ENCODE results near the gene CORO1C.
A peak's percentile ranks its signal among the peaks of the same experiment; 100 is the strongest.
"Not testable (repeated sequence)": the region's sequence is repeated elsewhere in the genome, so short reads cannot be mapped to it uniquely, and the experiment has no call there.

Gene CORO1C

DNA sequence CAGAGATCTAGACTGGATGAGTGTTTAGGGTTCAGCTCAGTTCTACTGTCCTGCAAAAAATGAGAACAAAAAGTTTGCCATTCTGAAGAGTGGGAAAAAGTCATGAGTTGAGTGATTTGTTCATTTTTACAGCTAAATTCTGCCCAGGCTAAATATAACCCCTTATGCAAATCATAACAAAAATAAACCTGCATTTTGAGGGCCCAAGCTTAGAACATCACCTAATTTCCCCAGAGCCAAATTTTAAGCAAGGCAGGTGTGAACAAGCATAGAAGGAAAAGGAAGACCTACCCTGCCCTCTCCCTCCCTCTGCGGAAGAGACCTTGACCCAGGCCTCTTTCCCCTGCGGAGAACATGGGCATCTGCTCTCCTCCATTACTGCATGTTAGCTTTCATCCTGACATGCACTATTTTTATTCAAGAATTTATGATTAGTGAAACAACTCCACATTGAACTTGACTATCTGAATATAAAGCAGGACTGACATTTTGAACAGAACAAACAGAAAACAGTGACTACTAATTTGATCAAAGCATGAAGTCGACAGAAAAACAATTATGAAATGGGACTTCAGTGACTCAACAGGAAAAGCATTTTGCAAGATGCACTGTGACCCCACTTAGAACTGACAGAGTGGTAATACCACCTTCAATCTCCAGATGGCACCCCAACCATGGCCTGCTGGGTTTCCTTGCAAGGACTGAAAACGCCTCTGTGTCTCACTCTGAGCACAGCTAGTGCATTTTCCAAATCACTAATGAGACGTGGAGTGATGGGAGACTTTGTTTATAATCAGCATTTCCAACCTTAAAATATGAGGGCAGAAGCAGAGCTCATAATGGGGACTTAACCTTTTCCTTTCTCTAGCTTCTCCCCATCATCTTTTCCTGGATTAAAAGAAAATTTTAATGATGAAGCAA is 66.7 kb downstream of the CORO1C start:
- no peaks in the 10 kb centered on the region for H3K27me3 ChIP-seq (ENCODE audit: control insufficient read depth in 2 of 2, insufficient read depth in 2 of 2, low read length in 2 of 2)
- peak overlapping the region; percentile 79 to 82 for H3K27ac ChIP-seq (ENCODE audit: low read depth in 2 of 2, low read length in 2 of 2)
- peaks cover under 1 to 11% of the 10 kb centered on the region in 2 donors for H3K36me3 ChIP-seq (ENCODE audit: control insufficient read depth in 2 of 2, insufficient read depth in 2 of 2, low read length in 2 of 2)
- H3K9ac ChIP-seq (ENCODE audit: low read depth in 1 of 2, low read length in 2 of 2), result peak overlapping the region; percentile 20 to 72
- H3K4me1 ChIP-seq (ENCODE audit: control insufficient read depth in 2 of 2, insufficient read depth in 2 of 2, low read length in 2 of 2), result peaks cover 13 to 16% of the 10 kb centered on the region in 2 donors
- H3K4me3 ChIP-seq (ENCODE audit: low read length in 2 of 2), result peak overlapping the region in 1 of 2 donors; percentile 17
- no peaks in the 10 kb centered on the region for H3K9me3 ChIP-seq (ENCODE audit: control insufficient read depth in 2 of 2, low read length in 2 of 2)

DNA sequence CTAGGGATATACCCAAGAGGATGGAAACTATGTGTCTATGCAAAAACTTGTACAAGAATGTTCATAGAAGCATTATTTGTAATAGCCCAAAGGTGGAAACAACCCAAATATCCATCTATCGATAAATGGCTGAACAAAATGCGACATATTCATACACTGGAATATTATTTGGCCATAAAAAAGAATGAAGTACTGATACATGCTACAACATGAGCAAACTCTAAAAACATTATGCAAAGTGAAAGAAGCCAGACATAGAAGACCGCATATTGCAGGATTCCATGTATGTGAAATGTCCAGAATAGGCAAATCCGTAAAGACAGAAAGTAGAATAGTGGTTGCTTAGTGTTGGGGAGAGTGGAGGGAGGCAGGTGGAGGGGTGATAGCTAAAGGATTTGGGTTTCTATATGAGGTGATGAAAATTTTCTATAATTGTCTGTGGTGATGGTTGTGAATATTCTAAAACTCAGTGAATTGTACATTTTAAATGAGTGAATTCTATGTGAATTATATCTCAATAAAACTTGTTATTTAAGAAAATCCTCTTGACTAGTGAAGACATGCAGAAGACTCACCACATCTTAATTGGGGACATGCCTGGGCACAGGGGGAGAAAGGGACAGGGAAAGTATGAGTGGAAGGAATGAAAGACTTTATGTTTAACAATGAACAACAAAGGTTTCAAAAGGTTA is 67.8 kb downstream of the CORO1C start:
- Histone ChIP-seq H3K4me3 (ENCODE audit: low read length in 2 of 2) (no peak overlapping the region), H3K9ac (ENCODE audit: low read depth in 1 of 2, low read length in 2 of 2) (no peak overlapping the region), H3K9me3 (ENCODE audit: control insufficient read depth in 2 of 2, low read length in 2 of 2) (no peaks in the 10 kb centered on the region), H3K27me3 (ENCODE audit: control insufficient read depth in 2 of 2, insufficient read depth in 2 of 2, low read length in 2 of 2) (no peaks in the 10 kb centered on the region), H3K4me1 (ENCODE audit: control insufficient read depth in 2 of 2, insufficient read depth in 2 of 2, low read length in 2 of 2) (peaks cover 13 to 16% of the 10 kb centered on the region in 2 donors), H3K27ac (ENCODE audit: low read depth in 2 of 2, low read length in 2 of 2) (peak overlapping the region in 1 of 2 donors; percentile 3), H3K36me3 (ENCODE audit: control insufficient read depth in 2 of 2, insufficient read depth in 2 of 2, low read length in 2 of 2) (peaks cover 6 to 17% of the 10 kb centered on the region in 2 donors)

DNA sequence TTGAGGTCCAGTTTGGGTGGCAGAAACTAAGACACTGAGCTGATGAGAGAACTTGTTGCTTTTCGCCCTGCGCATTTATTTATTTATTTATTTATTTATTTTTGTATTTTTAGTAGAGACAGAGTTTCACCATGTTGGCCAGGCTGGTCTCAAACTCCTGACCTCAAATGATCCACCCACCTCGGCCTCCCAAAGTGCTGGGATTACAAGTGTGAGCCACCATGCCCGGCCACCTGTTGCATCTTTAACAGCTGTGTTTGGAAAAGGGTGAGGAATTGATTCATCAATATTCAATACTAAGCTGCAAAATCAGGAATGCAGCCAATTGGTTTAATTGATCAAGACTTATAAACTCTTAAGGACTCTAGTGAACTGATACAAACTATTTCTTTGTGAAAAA is 73.2 kb downstream of the CORO1C start:
- not testable (repeated sequence) for H3K9me3 ChIP-seq (ENCODE audit: control insufficient read depth in 2 of 2, low read length in 2 of 2); H3K27me3 ChIP-seq (ENCODE audit: control insufficient read depth in 2 of 2, insufficient read depth in 2 of 2, low read length in 2 of 2); H3K4me1 ChIP-seq (ENCODE audit: control insufficient read depth in 2 of 2, insufficient read depth in 2 of 2, low read length in 2 of 2); H3K9ac ChIP-seq (ENCODE audit: low read depth in 1 of 2, low read length in 2 of 2); H3K4me3 ChIP-seq (ENCODE audit: low read length in 2 of 2)
- peaks cover 14 to 34% of the 10 kb centered on the region in 2 donors for H3K36me3 ChIP-seq (ENCODE audit: control insufficient read depth in 2 of 2, insufficient read depth in 2 of 2, low read length in 2 of 2)
- peak overlapping the region in 1 of 2 donors; percentile 24 for H3K27ac ChIP-seq (ENCODE audit: low read depth in 2 of 2, low read length in 2 of 2)

DNA sequence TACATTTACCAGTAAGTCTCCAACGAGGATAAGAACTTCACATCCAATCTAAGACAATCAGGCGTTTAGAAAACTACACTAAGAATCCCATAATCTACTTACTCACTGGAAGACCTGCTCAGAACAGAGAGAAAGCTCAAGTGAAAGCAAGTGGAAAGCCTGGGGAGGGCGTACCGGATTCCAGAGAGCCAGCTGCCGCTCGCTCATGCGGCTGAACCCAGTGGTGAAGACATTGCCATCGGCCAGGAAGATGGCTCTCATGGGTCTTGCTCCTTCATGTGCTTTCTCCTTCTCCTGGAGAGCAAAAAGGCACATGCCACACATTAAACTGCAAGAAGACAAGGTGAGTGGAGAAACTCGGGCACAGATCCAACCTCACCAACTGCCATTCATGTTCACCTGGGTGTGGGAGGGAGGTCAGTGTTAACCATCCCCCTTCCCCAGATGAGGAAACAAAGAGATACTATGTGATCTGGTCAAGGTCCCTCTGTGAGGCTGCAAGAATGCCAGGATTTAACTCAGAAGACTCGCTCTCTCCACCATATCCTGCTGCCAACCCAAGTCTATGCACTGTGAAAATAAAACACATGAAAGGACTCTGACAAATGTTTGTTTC is 74.1 kb downstream of the CORO1C start:
- H3K36me3 ChIP-seq (ENCODE audit: control insufficient read depth in 2 of 2, insufficient read depth in 2 of 2, low read length in 2 of 2), result peaks cover 15 to 37% of the 10 kb centered on the region in 2 donors
- H3K4me3 ChIP-seq (ENCODE audit: low read length in 2 of 2), result no peak overlapping the region
- no peaks in the 10 kb centered on the region for H3K9me3 ChIP-seq (ENCODE audit: control insufficient read depth in 2 of 2, low read length in 2 of 2)
- H3K4me1 ChIP-seq (ENCODE audit: control insufficient read depth in 2 of 2, insufficient read depth in 2 of 2, low read length in 2 of 2), result peaks cover 0 to 5% of the 10 kb centered on the region in 2 donors
- no peaks in the 10 kb centered on the region for H3K27me3 ChIP-seq (ENCODE audit: control insufficient read depth in 2 of 2, insufficient read depth in 2 of 2, low read length in 2 of 2)
- peak overlapping the region; percentile 24 to 43 for H3K27ac ChIP-seq (ENCODE audit: low read depth in 2 of 2, low read length in 2 of 2)
- H3K9ac ChIP-seq (ENCODE audit: low read depth in 1 of 2, low read length in 2 of 2), result no peak overlapping the region

DNA sequence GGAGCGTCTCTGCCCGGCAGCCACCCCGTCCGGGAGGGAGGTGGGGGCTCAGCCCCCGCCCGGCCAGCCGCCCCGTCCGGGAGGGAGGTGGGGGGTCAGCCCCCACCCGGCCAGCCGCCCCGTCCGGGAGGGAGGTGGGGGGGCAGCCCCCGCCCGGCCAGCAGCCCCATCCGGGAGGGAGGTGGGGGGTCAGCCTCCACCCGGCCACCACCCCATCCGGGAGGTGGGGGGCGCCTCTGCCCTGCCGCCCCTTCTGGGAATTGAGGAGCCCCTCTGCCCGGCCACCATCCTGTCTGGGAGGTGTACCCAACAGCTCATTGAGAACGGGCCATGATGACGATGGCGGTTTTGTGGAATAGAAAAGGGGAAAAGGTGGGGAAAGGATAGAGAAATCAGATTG is 75.1 kb downstream of the CORO1C start:
- H3K27me3 ChIP-seq (ENCODE audit: control insufficient read depth in 2 of 2, insufficient read depth in 2 of 2, low read length in 2 of 2); H3K27ac ChIP-seq (ENCODE audit: low read depth in 2 of 2, low read length in 2 of 2); H3K4me1 ChIP-seq (ENCODE audit: control insufficient read depth in 2 of 2, insufficient read depth in 2 of 2, low read length in 2 of 2); H3K4me3 ChIP-seq (ENCODE audit: low read length in 2 of 2); H3K9me3 ChIP-seq (ENCODE audit: control insufficient read depth in 2 of 2, low read length in 2 of 2); H3K9ac ChIP-seq (ENCODE audit: low read depth in 1 of 2, low read length in 2 of 2): not testable (repeated sequence)
- peaks cover 23 to 39% of the 10 kb centered on the region in 2 donors for H3K36me3 ChIP-seq (ENCODE audit: control insufficient read depth in 2 of 2, insufficient read depth in 2 of 2, low read length in 2 of 2)

DNA sequence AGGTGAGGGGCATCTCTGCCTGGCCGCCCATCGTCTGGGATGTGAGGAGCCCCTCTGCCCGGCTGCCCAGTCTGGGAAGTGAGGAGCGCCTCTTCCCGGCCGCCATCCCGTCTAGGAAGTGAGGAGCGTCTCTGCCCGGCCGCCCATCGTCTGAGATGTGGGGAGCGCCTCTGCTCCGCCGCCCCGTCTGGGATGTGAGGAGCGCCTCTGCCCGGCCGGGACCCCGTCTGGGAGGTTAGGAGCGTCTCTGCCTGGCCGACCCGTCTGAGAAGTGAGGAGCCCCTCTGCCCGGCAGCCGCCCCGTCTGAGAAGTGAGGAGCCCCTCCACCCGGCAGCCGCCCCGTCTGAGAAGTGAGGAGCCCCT is 75.5 kb downstream of the CORO1C start:
- H3K9me3 ChIP-seq (ENCODE audit: control insufficient read depth in 2 of 2, low read length in 2 of 2); H3K27ac ChIP-seq (ENCODE audit: low read depth in 2 of 2, low read length in 2 of 2); H3K4me1 ChIP-seq (ENCODE audit: control insufficient read depth in 2 of 2, insufficient read depth in 2 of 2, low read length in 2 of 2); H3K4me3 ChIP-seq (ENCODE audit: low read length in 2 of 2); H3K27me3 ChIP-seq (ENCODE audit: control insufficient read depth in 2 of 2, insufficient read depth in 2 of 2, low read length in 2 of 2); H3K9ac ChIP-seq (ENCODE audit: low read depth in 1 of 2, low read length in 2 of 2): not testable (repeated sequence)
- H3K36me3 ChIP-seq (ENCODE audit: control insufficient read depth in 2 of 2, insufficient read depth in 2 of 2, low read length in 2 of 2), result peaks cover 26 to 41% of the 10 kb centered on the region in 2 donors

DNA sequence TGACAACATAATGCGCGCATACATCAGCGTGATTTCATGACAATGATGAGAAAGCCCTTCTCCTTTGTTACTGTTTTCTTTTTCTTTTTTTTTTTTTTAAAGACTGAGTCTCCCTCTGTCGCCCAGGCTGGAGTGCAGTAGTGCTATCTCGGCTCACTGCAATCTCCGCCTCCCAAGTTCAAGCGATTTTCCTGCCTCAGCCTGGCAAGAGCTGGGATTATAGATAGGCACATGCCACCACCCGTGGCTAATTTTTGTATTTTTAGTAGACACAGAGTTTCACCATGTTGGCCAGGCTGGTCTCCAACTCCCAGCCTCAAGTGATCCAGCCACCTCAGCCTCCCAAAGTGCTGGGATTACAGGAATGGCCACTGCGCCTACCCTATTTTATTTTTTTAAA is 76.7 kb downstream of the CORO1C start:
- H3K9ac ChIP-seq (ENCODE audit: low read depth in 1 of 2, low read length in 2 of 2); H3K4me1 ChIP-seq (ENCODE audit: control insufficient read depth in 2 of 2, insufficient read depth in 2 of 2, low read length in 2 of 2); H3K4me3 ChIP-seq (ENCODE audit: low read length in 2 of 2); H3K27me3 ChIP-seq (ENCODE audit: control insufficient read depth in 2 of 2, insufficient read depth in 2 of 2, low read length in 2 of 2); H3K27ac ChIP-seq (ENCODE audit: low read depth in 2 of 2, low read length in 2 of 2); H3K9me3 ChIP-seq (ENCODE audit: control insufficient read depth in 2 of 2, low read length in 2 of 2): not testable (repeated sequence)
- peaks cover 29 to 36% of the 10 kb centered on the region in 2 donors for H3K36me3 ChIP-seq (ENCODE audit: control insufficient read depth in 2 of 2, insufficient read depth in 2 of 2, low read length in 2 of 2)

DNA sequence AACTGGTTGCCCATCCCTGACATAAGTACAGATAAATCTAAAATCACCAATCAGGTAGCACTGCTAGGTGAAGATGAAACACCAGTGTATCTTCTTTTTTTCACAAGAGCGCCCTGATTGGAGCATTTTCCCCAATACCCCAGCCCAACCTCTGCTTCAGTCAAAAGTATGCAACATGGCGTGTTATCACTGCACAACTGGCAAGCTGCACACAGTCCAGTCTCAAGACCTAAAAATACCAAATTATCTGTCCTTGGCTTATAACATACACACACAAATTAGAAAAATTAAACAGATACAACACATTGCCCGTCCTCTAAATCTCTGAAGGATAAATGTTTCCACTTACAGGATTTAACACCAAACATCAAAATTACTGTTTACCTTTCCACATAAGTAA is 77.4 kb downstream of the CORO1C start:
- Histone ChIP-seq H3K4me1 (ENCODE audit: control insufficient read depth in 2 of 2, insufficient read depth in 2 of 2, low read length in 2 of 2) (peaks cover 0 to 5% of the 10 kb centered on the region in 2 donors), H3K9me3 (ENCODE audit: control insufficient read depth in 2 of 2, low read length in 2 of 2) (no peaks in the 10 kb centered on the region), H3K36me3 (ENCODE audit: control insufficient read depth in 2 of 2, insufficient read depth in 2 of 2, low read length in 2 of 2) (peaks cover 30 to 36% of the 10 kb centered on the region in 2 donors), H3K27me3 (ENCODE audit: control insufficient read depth in 2 of 2, insufficient read depth in 2 of 2, low read length in 2 of 2) (no peaks in the 10 kb centered on the region), H3K9ac (ENCODE audit: low read depth in 1 of 2, low read length in 2 of 2) (no peak overlapping the region), H3K27ac (ENCODE audit: low read depth in 2 of 2, low read length in 2 of 2) (no peak overlapping the region), H3K4me3 (ENCODE audit: low read length in 2 of 2) (no peak overlapping the region)

DNA sequence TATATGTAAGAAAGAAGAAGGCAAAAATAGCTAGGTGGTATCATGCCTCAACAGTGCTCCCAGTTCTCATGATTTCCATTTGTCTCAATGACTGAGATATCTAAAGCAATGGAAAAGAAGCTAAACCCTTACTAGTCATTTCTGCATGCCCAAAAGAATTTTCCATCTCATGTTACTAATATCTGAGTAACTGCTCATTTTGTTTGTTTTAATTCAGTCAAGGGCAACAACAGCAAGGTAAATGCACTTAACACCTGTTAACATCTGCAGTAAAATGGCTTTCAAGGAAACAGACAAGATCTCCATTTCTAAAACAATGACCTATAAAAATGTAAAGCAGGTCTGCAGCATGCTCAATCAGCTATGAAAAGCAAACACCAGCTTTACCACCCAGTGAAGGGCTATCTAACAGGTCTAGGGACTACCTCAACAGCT is 78.2 kb downstream of the CORO1C start:
- no peak overlapping the region for H3K27ac ChIP-seq (ENCODE audit: low read depth in 2 of 2, low read length in 2 of 2)
- peaks cover 0 to 5% of the 10 kb centered on the region in 2 donors for H3K4me1 ChIP-seq (ENCODE audit: control insufficient read depth in 2 of 2, insufficient read depth in 2 of 2, low read length in 2 of 2)
- H3K4me3 ChIP-seq (ENCODE audit: low read length in 2 of 2), result no peak overlapping the region
- H3K9me3 ChIP-seq (ENCODE audit: control insufficient read depth in 2 of 2, low read length in 2 of 2), result no peaks in the 10 kb centered on the region
- H3K9ac ChIP-seq (ENCODE audit: low read depth in 1 of 2, low read length in 2 of 2), result no peak overlapping the region
- H3K27me3 ChIP-seq (ENCODE audit: control insufficient read depth in 2 of 2, insufficient read depth in 2 of 2, low read length in 2 of 2), result no peaks in the 10 kb centered on the region
- H3K36me3 ChIP-seq (ENCODE audit: control insufficient read depth in 2 of 2, insufficient read depth in 2 of 2, low read length in 2 of 2), result peaks cover 31 to 36% of the 10 kb centered on the region in 2 donors

DNA sequence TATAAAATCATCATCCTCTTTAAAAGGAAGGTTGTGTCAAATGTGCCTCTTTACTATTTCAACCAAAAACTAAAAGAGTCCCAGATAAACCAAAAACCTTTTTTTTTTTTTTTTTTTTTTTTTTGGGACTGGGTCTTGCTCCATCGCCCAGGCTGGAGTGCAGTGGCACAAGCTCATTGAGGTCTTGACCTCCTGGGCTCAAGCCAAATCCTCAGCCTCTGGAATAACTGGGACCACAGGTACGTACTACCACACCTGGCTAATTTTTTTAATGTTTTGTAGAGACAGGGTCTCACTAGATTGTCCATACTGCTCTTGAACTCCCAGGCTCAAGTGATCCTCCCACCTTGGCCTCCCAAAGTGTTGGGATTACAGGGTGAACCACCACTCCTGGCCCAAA is 81.2 kb downstream of the CORO1C start:
- Histone ChIP-seq H3K36me3 (ENCODE audit: control insufficient read depth in 2 of 2, insufficient read depth in 2 of 2, low read length in 2 of 2) (peaks cover 43 to 46% of the 10 kb centered on the region in 2 donors), H3K4me1 (ENCODE audit: control insufficient read depth in 2 of 2, insufficient read depth in 2 of 2, low read length in 2 of 2) (peaks cover 0 to 5% of the 10 kb centered on the region in 2 donors), H3K9me3 (ENCODE audit: control insufficient read depth in 2 of 2, low read length in 2 of 2) (no peaks in the 10 kb centered on the region), H3K4me3 (ENCODE audit: low read length in 2 of 2) (no peak overlapping the region), H3K27me3 (ENCODE audit: control insufficient read depth in 2 of 2, insufficient read depth in 2 of 2, low read length in 2 of 2) (no peaks in the 10 kb centered on the region), H3K9ac (ENCODE audit: low read depth in 1 of 2, low read length in 2 of 2) (no peak overlapping the region), H3K27ac (ENCODE audit: low read depth in 2 of 2, low read length in 2 of 2) (no peak overlapping the region)
